IPS-18c (cell line): ENCODE results near the gene PRDM11.

ENCODE experiments used
- H3K4me3 ChIP-seq: 2 replicates; pipeline ENCODE4 v1.7.0; 2013; ENCODE audit warnings: low read depth, mild to moderate bottlenecking, low read length, moderate library complexity; ENCODE audit not compliant: insufficient read depth
- H3K9me3 ChIP-seq: one replicate; pipeline ENCODE4 v1.6.1; 2013; ENCODE audit warnings: mild to moderate bottlenecking, low read length, moderate library complexity; ENCODE audit not compliant: control insufficient read depth, insufficient read depth

Gene PRDM11

DNA sequence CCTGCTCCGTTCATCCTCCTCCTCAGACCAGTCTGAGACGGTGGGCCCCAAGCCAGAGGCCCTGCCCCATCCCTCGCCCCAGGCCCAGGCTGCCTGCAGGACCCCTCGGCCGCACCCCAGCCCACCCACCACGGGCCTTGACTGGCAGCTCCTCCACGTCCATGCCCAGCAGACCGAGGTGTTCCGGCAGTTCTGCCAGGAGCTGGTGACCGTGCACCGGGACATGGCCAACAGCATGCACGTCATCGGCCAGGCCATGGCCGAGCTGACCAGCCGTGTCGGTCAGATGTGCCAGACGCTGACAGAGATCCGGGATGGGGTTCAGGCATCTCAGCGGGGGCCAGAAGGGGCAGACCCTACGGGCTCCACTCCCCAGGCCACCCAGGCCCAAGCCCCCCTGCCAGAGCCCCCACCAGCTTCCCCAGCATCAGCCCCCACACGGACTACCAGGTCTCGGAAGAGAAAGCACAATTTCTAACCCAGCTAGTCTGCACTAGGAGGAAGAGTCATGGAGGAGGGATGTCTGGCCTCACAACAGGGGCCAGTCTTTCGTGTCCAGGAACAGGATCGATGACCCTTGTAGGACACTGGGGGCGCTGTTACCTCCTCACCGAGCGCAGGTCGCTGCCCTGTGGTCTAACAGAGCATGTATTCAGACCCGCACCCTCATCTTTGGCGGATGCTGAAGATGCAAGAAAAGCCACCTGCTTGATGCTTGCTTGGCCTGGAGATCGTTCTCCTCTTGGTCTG is 66.3 kb downstream of the PRDM11 start:
- Histone ChIP-seq H3K9me3 (no peaks in the 10 kb centered on the region), H3K4me3 (no peak overlapping the region)

DNA sequence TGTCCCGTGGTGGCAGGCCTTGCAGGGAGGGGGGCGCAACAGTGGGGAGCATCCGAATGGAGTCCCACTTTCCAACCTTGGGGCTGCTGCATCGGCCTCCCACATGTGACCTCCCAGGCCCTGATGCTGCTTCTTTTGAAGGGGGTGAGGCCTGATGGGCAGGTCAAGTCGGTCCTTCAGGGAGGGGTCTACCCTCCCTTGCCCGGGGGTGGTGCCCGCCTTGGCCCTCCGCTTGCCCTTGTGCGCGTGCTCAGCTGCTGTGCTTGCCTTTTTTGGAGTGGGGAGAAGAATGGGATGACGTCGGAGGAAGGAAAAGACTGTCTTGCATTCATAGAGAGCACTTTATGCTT is 66.9 kb downstream of the PRDM11 start:
- H3K4me3 ChIP-seq, result no peak overlapping the region
- no peaks in the 10 kb centered on the region for H3K9me3 ChIP-seq

GRCh38 chr11:45213717-45214116 is 67.3 kb downstream of the PRDM11 start:
- no peaks in the 10 kb centered on the region for H3K9me3 ChIP-seq
- no peak overlapping the region for H3K4me3 ChIP-seq

DNA sequence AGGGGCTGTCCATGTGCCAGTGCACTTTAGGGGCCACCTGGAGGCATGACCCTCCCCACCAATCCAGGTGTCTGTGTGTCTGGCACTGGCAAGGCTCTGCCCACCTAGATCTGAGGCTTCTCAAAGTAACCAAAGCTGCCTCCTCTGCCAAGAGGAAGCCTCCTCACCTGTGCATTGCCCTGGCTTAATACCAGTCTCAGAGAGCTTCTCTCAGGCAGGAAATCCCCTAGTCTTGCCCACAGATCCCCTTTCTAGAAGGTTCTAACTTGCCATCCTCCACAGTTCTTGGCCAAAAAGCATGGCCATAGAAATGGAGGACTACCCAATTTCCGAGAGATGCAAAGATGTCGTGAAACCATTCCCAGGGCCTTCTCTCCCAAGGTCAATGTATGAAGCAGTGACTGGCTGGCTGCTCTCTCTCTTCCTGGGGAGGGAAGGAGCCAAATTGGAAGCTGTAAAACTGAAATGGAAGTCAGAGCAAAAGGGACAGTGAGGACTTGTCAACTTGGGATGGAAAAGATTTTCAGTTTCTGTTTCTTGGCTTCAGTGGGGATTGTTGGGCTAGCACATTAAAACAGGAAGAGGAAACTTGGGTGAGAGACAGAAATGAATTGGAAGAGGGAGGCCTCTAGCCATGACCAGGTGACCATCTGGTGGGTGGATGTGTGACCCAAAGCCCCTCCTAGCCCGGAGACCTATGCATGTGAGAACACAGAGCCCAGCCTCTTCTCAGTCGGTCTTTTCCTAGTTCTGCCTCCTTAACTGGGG is 68.8 kb downstream of the PRDM11 start:
- Histone ChIP-seq H3K4me3 (no peak overlapping the region), H3K9me3 (no peaks in the 10 kb centered on the region)

DNA sequence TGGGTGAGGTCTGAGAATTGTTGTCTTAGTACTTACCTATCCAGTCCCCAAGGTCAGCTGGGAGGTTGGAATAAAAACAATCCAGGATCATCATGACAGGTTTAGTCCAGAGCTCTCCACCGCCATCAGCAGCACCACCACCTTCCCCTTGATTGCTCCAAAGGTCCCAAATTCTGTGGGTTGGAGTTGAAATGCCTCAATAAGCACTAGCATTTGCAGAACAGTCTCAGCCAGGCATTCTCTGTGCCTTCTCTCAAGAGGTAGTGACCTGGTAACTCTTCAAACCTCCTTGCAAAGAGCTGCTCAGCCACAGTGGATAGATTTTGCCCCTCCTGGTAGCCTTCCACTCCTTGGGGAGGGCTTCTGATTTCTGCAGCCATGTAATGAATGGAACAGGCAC is 69.6 kb downstream of the PRDM11 start:
- Histone ChIP-seq H3K9me3 (no peaks in the 10 kb centered on the region), H3K4me3 (no peak overlapping the region)

- Histone ChIP-seq H3K9me3 (no peaks in the 10 kb centered on the region), H3K4me3 (no peak overlapping the region)
Measured at GRCh38 chr11:45216901-45217300, 70.5 kb downstream of the PRDM11 start.

DNA sequence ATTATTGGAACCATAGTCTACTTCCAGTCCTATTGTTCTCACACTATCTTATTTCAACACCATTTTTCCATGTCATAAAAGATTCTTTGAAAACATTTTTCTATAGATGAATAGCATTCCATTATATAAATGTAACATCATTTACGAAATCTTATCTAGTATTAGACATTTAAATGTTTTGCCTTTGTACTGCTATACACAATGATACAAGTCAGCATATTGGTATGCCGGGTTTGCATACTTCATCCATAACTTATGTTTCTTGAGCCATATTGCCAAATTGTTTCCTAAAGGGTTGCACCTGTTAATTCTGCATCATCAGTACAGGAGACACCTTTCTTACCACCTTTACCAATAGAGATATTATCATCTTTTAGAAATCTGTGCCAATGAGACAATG is 71.6 kb downstream of the PRDM11 start:
- H3K9me3 ChIP-seq, result no peaks in the 10 kb centered on the region
- no peak overlapping the region for H3K4me3 ChIP-seq

GRCh38 chr11:45218705-45219104 is 72.3 kb downstream of the PRDM11 start:
- H3K4me3 ChIP-seq, result no peak overlapping the region
- no peaks in the 10 kb centered on the region for H3K9me3 ChIP-seq

GRCh38 chr11:45219411-45219810 is 73.0 kb downstream of the PRDM11 start:
- H3K9me3 ChIP-seq, result no peaks in the 10 kb centered on the region
- H3K4me3 ChIP-seq, result no peak overlapping the region

- Histone ChIP-seq H3K9me3 (no peaks in the 10 kb centered on the region), H3K4me3 (no peak overlapping the region)
Measured at GRCh38 chr11:45223496-45223895, 77.1 kb downstream of the PRDM11 start.

DNA sequence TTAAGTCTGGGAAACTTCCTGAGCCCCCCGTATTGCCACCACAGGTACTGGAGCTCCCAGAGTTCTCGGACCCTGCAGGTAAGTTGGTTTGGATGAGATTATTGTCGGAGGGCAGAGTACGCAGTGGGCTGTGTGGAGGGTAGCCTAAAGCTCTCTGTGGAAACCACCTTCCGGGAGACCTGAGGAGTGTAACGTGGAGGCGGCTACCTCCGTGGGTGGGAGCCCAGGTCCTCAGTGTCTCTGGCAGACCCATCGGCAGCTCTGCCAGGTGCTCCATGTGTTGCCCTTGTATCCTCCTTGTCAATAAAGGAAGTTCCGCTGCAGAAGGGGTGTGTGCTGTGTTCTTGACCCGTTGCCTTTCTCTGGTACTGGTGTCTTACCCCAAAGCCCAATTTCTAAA is 78.3 kb downstream of the PRDM11 start:
- Histone ChIP-seq H3K9me3 (no peaks in the 10 kb centered on the region), H3K4me3 (no peak overlapping the region)

DNA sequence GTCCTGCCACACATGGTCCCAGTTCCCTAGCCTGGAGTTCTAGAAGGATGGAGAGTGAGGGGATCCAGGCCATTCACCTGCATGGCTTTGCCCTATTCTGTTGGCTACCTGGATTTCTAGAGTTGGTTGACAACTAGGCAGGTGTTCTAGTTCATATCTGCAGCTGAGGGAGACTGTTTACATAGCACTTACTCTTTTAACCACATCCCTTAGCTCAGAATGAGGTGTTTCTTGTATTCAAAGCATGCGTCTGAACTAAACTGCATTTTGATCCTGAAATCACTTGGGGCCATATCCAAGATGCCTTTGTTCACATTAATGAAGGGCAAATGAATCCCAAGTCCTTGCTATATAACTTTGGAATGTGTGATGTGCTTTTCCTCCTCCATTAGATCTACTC is 78.8 kb downstream of the PRDM11 start:
- no peaks in the 10 kb centered on the region for H3K9me3 ChIP-seq

DNA sequence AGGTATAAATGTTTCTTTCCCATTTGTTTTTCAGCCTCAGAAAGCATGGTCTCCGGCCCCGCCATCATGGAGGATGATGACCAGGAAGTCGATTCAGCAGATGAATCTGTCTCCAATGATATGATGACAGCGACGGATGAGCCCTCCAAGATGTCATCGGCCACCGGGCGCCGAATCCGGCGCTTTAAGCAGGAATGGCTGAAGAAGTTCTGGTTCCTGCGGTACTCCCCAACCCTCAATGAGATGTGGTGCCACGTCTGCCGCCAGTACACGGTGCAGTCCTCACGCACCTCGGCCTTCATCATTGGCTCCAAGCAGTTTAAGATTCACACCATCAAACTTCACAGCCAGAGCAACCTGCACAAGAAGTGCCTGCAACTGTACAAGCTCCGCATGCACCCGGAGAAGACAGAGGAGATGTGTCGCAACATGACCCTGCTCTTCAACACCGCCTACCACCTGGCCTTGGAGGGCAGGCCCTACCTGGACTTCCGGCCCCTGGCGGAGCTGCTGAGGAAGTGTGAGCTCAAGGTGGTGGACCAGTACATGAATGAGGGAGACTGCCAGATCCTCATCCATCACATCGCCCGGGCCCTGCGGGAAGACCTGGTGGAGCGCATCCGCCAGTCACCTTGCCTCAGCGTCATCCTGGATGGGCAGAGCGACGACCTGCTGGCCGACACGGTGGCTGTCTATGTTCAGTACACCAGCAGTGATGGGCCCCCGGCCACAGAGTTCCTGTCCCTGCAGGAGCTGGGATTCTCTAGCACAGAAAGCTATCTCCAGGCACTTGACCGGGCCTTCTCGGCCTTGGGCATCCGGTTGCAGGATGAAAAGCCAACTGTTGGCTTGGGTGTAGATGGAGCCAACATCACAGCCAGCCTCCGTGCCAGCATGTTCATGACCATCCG is 79.8 kb downstream of the PRDM11 start:
- H3K4me3 ChIP-seq, result no peak overlapping the region

More for the DNA sequence above, 78.8 kb downstream of the PRDM11 start:
- H3K4me3 ChIP-seq, result no peak overlapping the region

GRCh38 chr11:45226901-45227300 is 80.5 kb downstream of the PRDM11 start:
- Histone ChIP-seq H3K4me3 (no peak overlapping the region; the same call in 1 of the 2 replicates), H3K9me3 (no peaks in the 10 kb centered on the region)

More for the DNA sequence above, 79.8 kb downstream of the PRDM11 start:
- no peaks in the 10 kb centered on the region for H3K9me3 ChIP-seq

DNA sequence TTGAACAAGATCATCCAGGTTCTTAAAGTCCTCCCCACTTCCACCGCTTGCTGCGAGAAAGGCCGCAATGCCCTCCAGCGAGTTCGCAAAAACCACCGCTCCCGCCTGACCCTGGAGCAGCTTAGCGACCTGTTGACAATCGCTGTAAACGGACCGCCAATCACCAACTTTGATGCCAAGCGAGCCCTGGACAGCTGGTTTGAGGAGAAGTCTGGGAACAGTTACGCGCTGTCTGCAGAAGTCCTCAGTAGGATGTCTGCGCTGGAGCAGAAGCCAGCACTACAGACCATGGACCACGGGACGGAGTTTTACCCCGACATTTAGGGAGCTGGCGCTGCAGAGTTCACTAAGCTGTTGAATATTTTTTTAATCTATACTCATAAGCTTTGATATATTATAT is 81.4 kb downstream of the PRDM11 start:
- no peaks in the 10 kb centered on the region for H3K9me3 ChIP-seq
- no peak overlapping the region for H3K4me3 ChIP-seq

DNA sequence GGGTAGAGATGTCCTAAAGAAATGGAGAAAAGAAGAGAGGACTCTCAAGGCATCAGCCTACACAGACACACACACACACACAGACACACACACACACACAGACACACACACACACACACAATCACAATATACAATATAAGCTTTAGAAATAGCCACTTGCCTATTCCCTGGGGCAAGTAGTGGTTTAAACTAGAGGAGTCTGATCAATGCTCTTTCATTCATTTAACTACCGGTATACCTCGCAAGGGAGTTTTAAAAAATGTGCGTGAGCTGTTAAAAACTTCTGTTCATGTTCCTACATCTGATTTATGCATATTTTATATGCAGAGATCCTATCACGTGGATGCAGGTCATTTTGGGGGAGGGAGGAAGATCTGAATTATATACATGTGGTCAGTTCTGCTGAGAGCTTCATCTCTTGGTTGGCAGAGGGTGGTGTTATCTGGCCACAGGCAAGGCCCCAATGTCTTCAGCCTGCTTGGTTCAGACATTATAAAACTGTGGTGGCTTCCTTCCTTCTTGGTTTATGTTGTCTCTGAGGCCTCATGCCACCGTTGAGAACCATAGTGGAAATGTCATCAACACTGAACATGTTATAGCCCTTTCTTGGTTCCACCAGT is 83.1 kb downstream of the PRDM11 start:
- H3K9me3 ChIP-seq, result no peaks in the 10 kb centered on the region

DNA sequence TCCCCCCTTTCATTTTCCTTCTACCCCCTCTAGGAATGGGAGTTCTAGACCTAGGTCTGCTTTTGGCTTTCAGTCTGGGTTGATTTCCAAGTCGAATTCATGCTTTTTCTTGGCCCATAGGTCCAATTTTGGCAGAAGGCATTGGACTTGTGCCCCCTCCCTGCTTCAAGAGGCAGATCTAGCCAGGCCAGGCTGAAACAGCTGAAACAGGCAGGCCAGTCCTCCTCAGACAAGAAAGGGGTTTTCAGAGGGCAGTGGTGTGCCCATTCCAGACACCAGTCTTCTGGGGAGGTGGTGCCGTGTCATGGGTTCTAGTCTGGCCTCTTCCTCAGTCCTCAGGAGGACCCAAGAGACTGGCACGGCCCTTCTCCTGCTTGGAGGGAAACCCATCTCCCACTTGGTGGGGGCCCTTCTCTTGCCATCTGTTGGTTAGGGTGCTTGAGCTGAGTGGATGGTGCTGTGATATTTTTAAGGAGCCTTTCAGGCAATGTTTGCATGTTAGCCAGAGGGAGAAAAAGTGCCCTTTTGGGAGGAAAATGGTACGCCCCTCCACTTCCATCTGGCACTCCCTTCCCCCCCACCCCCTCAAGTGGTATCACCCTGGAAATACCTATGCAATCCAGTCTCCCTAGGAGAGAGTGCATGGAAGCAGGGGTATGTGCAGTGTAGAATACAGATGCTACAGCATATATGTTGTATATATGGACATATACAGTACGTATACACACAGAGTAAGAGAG is 86.1 kb downstream of the PRDM11 start:
- Histone ChIP-seq H3K4me3 (no peak overlapping the region), H3K9me3 (peaks cover 3% of the 10 kb centered on the region)

More for the DNA sequence above, 83.1 kb downstream of the PRDM11 start:
- H3K4me3 ChIP-seq, result no peak overlapping the region
